Myocyte (in vitro differentiated cells): Measurements from ENCODE around the gene BRAF. TPM values are rescaled to one million over a fixed set of nuclear protein-coding genes. Genes with fewer than 3 reads are reported as not detected.
"Not testable (repeated sequence)": the region's sequence is repeated elsewhere in the genome, so short reads cannot be mapped to it uniquely, and the experiment has no call there.

Source experiments
- DNase-seq: peaks from one replicate; pipeline ENCODE4 v3.0.0-alpha.2; 2012; ENCODE audit warnings: low read depth
- polyA plus RNA-seq: library from polyadenylated mRNA; unstranded; fragments of >200 nt; gene quantifications from one replicate; pipeline ENCODE4 v1.2.1, GENCODE V29; 2012; ENCODE audit warnings: missing spikeins
- total RNA-seq: library from RNA; depleted of rRNA; stranded (reverse); fragments of >200 nt; gene quantifications from 2 replicates; pipeline ENCODE4 v1.2.3, GENCODE V29; 2014

The BRAF gene
- 16.8 and 18.1 TPM in 2 replicates for total RNA-seq
- 8.4 TPM for polyA plus RNA-seq

GRCh38 chr7:140924821-140925421 is at the start of gene BRAF:
Gene BRAF (minus strand): TSS chr7:140924929. CDS start chr7:140924703, 226 bp downstream.
- peak; percentile 95 for DNase-seq

- DNase-seq: no peak
Measured at GRCh38 chr7:140972876-140973829, 48.4 kb upstream of the BRAF start.

- no peak for DNase-seq
Measured at GRCh38 chr7:140972344-140972743, 47.6 kb upstream of the BRAF start.

GRCh38 chr7:140967438-140967837 is 42.7 kb upstream of the BRAF start:
- no peak for DNase-seq

- no peak for DNase-seq
Measured at GRCh38 chr7:140966561-140967233, 42.0 kb upstream of the BRAF start.

GRCh38 chr7:140961117-140961516 is 36.4 kb upstream of the BRAF start:
- DNase-seq: no peak

GRCh38 chr7:140956997-140957396 is 32.3 kb upstream of the BRAF start:
- not testable (repeated sequence) for DNase-seq

- no peak for DNase-seq
Measured at GRCh38 chr7:140945940-140946339, 21.2 kb upstream of the BRAF start.

- DNase-seq: not testable (repeated sequence)
Measured at GRCh38 chr7:140942242-140942641, 17.5 kb upstream of the BRAF start.

GRCh38 chr7:140940898-140941297 is 16.2 kb upstream of the BRAF start:
- peak; percentile 3 for DNase-seq

GRCh38 chr7:140937702-140938264 is 13.1 kb upstream of the BRAF start:
- DNase-seq: no peak

GRCh38 chr7:140928491-140929309 is 4.0 kb upstream of the BRAF start:
- no peak for DNase-seq

GRCh38 chr7:140927945-140928344 is 3.2 kb upstream of the BRAF start:
- DNase-seq: not testable (repeated sequence)

- DNase-seq: no peak
Measured at GRCh38 chr7:140927351-140927750, 2.6 kb upstream of the BRAF start.

- no peak for DNase-seq
Measured at GRCh38 chr7:140926021-140926817, 1.5 kb upstream of the BRAF start.

- peak; percentile 80 for DNase-seq
Measured at GRCh38 chr7:140924019-140924820, 509 bp downstream of the BRAF start.

- DNase-seq: peak; percentile 24
Measured at GRCh38 chr7:140923358-140924006, 1.2 kb downstream of the BRAF start.

GRCh38 chr7:140922741-140923345 is 1.9 kb downstream of the BRAF start:
- DNase-seq: no peak
